Mesenchymal stem cell (in vitro differentiated cells and primary cell): ENCODE data around the gene TENM4.

Experiments
- DNase-seq: peaks from one replicate; pipeline ENCODE4 v3.0.0-alpha.2; 2013
- H2AFZ ChIP-seq: one replicate; pipeline ENCODE4 v1.6.1; 2013; ENCODE audit warnings: low read depth, mild to moderate bottlenecking, control low read depth, inconsistent platforms, low read length, moderate library complexity
- H2AK5ac ChIP-seq: 2 replicates; pipeline ENCODE4 v1.6.1; 2013; ENCODE audit warnings: low read length, moderate library complexity, mild to moderate bottlenecking, inconsistent platforms; ENCODE audit not compliant: severe bottlenecking
- H2BK120ac ChIP-seq: one replicate; pipeline ENCODE4 v1.6.1; 2013; ENCODE audit warnings: low read depth, mild to moderate bottlenecking, inconsistent platforms, low read length, moderate library complexity
- H2BK12ac ChIP-seq, 2 experiments: one replicate each; pipeline ENCODE4 v1.6.1; 2013; ENCODE audit warnings: inconsistent platforms in 2 of 2, low read length in 2 of 2, mild to moderate bottlenecking in 2 of 2, moderate library complexity in 2 of 2, control low read depth in 1 of 2
- H2BK15ac ChIP-seq: one replicate; pipeline ENCODE4 v1.6.1; 2013; ENCODE audit warnings: mild to moderate bottlenecking, low read depth, inconsistent platforms; ENCODE audit not compliant: poor library complexity, severe bottlenecking
- H2BK5ac ChIP-seq: 2 replicates; pipeline ENCODE4 v1.6.1; 2013; ENCODE audit warnings: low read depth, mild to moderate bottlenecking, low read length, control low read depth, inconsistent platforms; ENCODE audit not compliant: poor library complexity, severe bottlenecking
- H3K14ac ChIP-seq, 2 experiments: one replicate each; pipeline ENCODE4 v1.6.1; 2013; ENCODE audit warnings: inconsistent platforms in 2 of 2, low read length in 2 of 2, control low read depth in 1 of 2, mild to moderate bottlenecking in 1 of 2, moderate library complexity in 1 of 2
- H3K18ac ChIP-seq, 2 experiments: one replicate each; pipeline ENCODE4 v1.6.1; 2013; ENCODE audit warnings: inconsistent platforms in 2 of 2, low read length in 2 of 2, control low read depth in 1 of 2, low read depth in 1 of 2, mild to moderate bottlenecking in 1 of 2
- H3K23ac ChIP-seq, 2 experiments: one replicate each; pipeline ENCODE4 v1.6.1; 2013; ENCODE audit warnings: inconsistent platforms in 2 of 2, low read length in 2 of 2, mild to moderate bottlenecking in 2 of 2, moderate library complexity in 2 of 2, control low read depth in 1 of 2
- H3K27ac ChIP-seq: 2 replicates; pipeline ENCODE4 v1.5.1; 2013; ENCODE audit warnings: mild to moderate bottlenecking, moderate library complexity, low read length, control low read depth, inconsistent platforms; ENCODE audit not compliant: poor library complexity, severe bottlenecking
- H3K27me3 ChIP-seq, 2 experiments: 2 replicates each; pipeline versions ENCODE4 v1.6.1 to v1.7.0; 2013; ENCODE audit warnings: low read length in 2 of 2, mild to moderate bottlenecking in 2 of 2, moderate library complexity in 2 of 2, control low read depth in 1 of 2, inconsistent platforms in 1 of 2; ENCODE audit not compliant: control insufficient read depth in 1 of 2, insufficient read depth in 1 of 2
- H3K36me3 ChIP-seq, 2 experiments: 2 replicates each; pipeline versions ENCODE4 v1.6.1 to v1.7.0; 2013; ENCODE audit warnings: low read length in 2 of 2, control low read depth in 1 of 2, inconsistent platforms in 1 of 2, low read depth in 1 of 2, mild to moderate bottlenecking in 1 of 2; ENCODE audit not compliant: insufficient read depth in 2 of 2, control insufficient read depth in 1 of 2
- H3K4ac ChIP-seq, 2 experiments: one replicate each; pipeline ENCODE4 v1.6.1; 2013; ENCODE audit warnings: inconsistent platforms in 2 of 2, low read length in 2 of 2, mild to moderate bottlenecking in 2 of 2, moderate library complexity in 2 of 2, control low read depth in 1 of 2, low read depth in 1 of 2
- H3K4me1 ChIP-seq: 2 replicates; pipeline ENCODE4 v1.6.1; 2013; ENCODE audit warnings: low read depth, low read length, control low read depth; ENCODE audit not compliant: control insufficient read depth, insufficient read depth
- H3K4me2 ChIP-seq: 2 replicates; pipeline ENCODE4 v1.6.1; 2013; ENCODE audit warnings: low read length, mild to moderate bottlenecking, inconsistent platforms; ENCODE audit not compliant: poor library complexity, severe bottlenecking
- H3K4me3 ChIP-seq, 2 experiments: 2 replicates each; pipeline versions ENCODE4 v1.5.1 to v1.7.0; 2013; ENCODE audit warnings: low read length in 2 of 2, mild to moderate bottlenecking in 2 of 2, control low read depth in 1 of 2, low read depth in 1 of 2; ENCODE audit not compliant: insufficient read depth in 1 of 2
- H3K79me1 ChIP-seq: replicated peaks from 2 replicates; pipeline ENCODE4 v1.6.1; 2013; ENCODE audit warnings: mild to moderate bottlenecking, control low read depth, low read length, inconsistent platforms; ENCODE audit not compliant: poor library complexity, severe bottlenecking
- H3K9ac ChIP-seq: 2 replicates; pipeline ENCODE4 v1.7.0; 2013; ENCODE audit warnings: mild to moderate bottlenecking, low read length, moderate library complexity
- H3K9me3 ChIP-seq: 2 replicates; pipeline ENCODE4 v1.7.0; 2013; ENCODE audit warnings: mild to moderate bottlenecking, low read length; ENCODE audit not compliant: control insufficient read depth
- H4K8ac ChIP-seq: one replicate; pipeline ENCODE4 v1.6.1; 2013; ENCODE audit warnings: inconsistent platforms, mild to moderate bottlenecking, low read length, moderate library complexity
- H4K91ac ChIP-seq: one replicate; pipeline ENCODE4 v1.6.1; 2013; ENCODE audit warnings: mild to moderate bottlenecking, low read length, inconsistent platforms
- WGBS: methylation state at CpG from one replicate; pipeline ENCODE4 v1.1.7; 2013; ENCODE audit warnings: mixed read lengths; 5-methylcytosine and 5-hydroxymethylcytosine counted together

TENM4 gene

GRCh38 chr11:78898266-78898775 is 542.5 kb downstream of the TENM4 start:
- Histone ChIP-seq H2BK15ac (no peak overlapping the region), H3K23ac (no peak overlapping the region), H3K27ac (no peak overlapping the region), H3K4me2 (no peak overlapping the region), H3K18ac (no peak overlapping the region), H3K36me3 (peaks cover 0 to 8% of the 10 kb centered on the region in 2 experiments), H4K8ac (no peak overlapping the region), H4K91ac (no peak overlapping the region), H2BK12ac (no peak overlapping the region), H3K4ac (no peak overlapping the region), H3K4me1 (no peaks in the 10 kb centered on the region), H3K14ac (no peak overlapping the region), H2AK5ac (no peak overlapping the region), H2BK5ac (no peak overlapping the region), H2BK120ac (no peak overlapping the region), H3K9ac (no peak overlapping the region), H3K9me3 (no peaks in the 10 kb centered on the region), H3K4me3 (no peak overlapping the region), H3K79me1 (no peaks in the 10 kb centered on the region), H2AFZ (no peak overlapping the region), H3K27me3 (peaks cover 0 to 4% of the 10 kb centered on the region in 2 experiments)
- WGBS = 83% methylated on average over 1 of the region's 1 CpG
- DNase-seq = no peak

GRCh38 chr11:78893996-78894395 is 546.8 kb downstream of the TENM4 start:
- Histone ChIP-seq H3K36me3 (peaks cover 4 to 13% of the 10 kb centered on the region in 2 experiments), H3K23ac (no peak overlapping the region), H2AK5ac (no peak overlapping the region), H3K4me3 (no peak overlapping the region), H3K4me1 (no peaks in the 10 kb centered on the region), H3K9me3 (no peaks in the 10 kb centered on the region), H3K79me1 (no peaks in the 10 kb centered on the region), H2BK12ac (no peak overlapping the region), H2BK15ac (no peak overlapping the region), H4K8ac (no peak overlapping the region), H2AFZ (no peak overlapping the region), H4K91ac (no peak overlapping the region), H2BK5ac (no peak overlapping the region), H3K27ac (no peak overlapping the region), H3K9ac (no peak overlapping the region), H3K4me2 (no peak overlapping the region), H3K14ac (no peak overlapping the region), H3K4ac (no peak overlapping the region), H3K18ac (no peak overlapping the region), H3K27me3 (peaks cover 0 to 8% of the 10 kb centered on the region in 2 experiments), H2BK120ac (no peak overlapping the region)
- DNase-seq = no peak
- 92% methylated on average over 2 of the region's 2 CpGs for WGBS

GRCh38 chr11:78889698-78890097 is 551.1 kb downstream of the TENM4 start:
- Histone ChIP-seq H3K18ac (no peak overlapping the region), H3K4me3 (no peak overlapping the region), H3K4me2 (no peak overlapping the region), H3K27ac (no peak overlapping the region), H3K14ac (no peak overlapping the region), H3K23ac (no peak overlapping the region), H2AFZ (no peak overlapping the region), H2BK120ac (no peak overlapping the region), H3K79me1 (no peaks in the 10 kb centered on the region), H2BK5ac (no peak overlapping the region), H3K9ac (no peak overlapping the region), H3K4ac (no peak overlapping the region), H3K36me3 (peaks cover 4 to 24% of the 10 kb centered on the region in 2 experiments), H3K4me1 (no peaks in the 10 kb centered on the region), H4K91ac (no peak overlapping the region), H4K8ac (no peak overlapping the region), H2AK5ac (no peak overlapping the region), H2BK12ac (no peak overlapping the region), H3K9me3 (no peaks in the 10 kb centered on the region), H2BK15ac (no peak overlapping the region), H3K27me3 (peaks cover 0 to 4% of the 10 kb centered on the region in 2 experiments)
- no peak for DNase-seq
- 93% methylated on average over 12 of the region's 12 CpGs for WGBS

GRCh38 chr11:78886616-78887015 is 554.2 kb downstream of the TENM4 start:
- no peak overlapping the region for H2AK5ac ChIP-seq
- 80% methylated on average over 3 of the region's 3 CpGs for WGBS

More at GRCh38 chr11:78886616-78887015, 554.2 kb downstream of the TENM4 start:
- no peaks in the 10 kb centered on the region for H3K9me3 ChIP-seq
- H2AFZ ChIP-seq = no peak overlapping the region
- no peak overlapping the region for H3K23ac ChIP-seq
- peaks cover 0 to 4% of the 10 kb centered on the region in 2 experiments for H3K27me3 ChIP-seq
- DNase-seq = no peak
- H3K18ac ChIP-seq = no peak overlapping the region
- H3K36me3 ChIP-seq = peaks cover 4 to 26% of the 10 kb centered on the region in 2 experiments
- no peak overlapping the region for H2BK5ac ChIP-seq
- no peak overlapping the region for H2BK15ac ChIP-seq
- no peak overlapping the region for H2BK120ac ChIP-seq
- H3K4me3 ChIP-seq = no peak overlapping the region
- no peak overlapping the region for H3K27ac ChIP-seq
- no peaks in the 10 kb centered on the region for H3K79me1 ChIP-seq
- no peak overlapping the region for H2BK12ac ChIP-seq
- H3K4me1 ChIP-seq = no peaks in the 10 kb centered on the region
- no peak overlapping the region for H3K9ac ChIP-seq
- H4K91ac ChIP-seq = no peak overlapping the region
- H3K14ac ChIP-seq = no peak overlapping the region
- H3K4me2 ChIP-seq = no peak overlapping the region
- H3K4ac ChIP-seq = no peak overlapping the region
- H4K8ac ChIP-seq = no peak overlapping the region
